Measurements from ENCODE around the gene EXOSC10. TPM values are rescaled to one million over a fixed set of nuclear protein-coding genes. Genes with fewer than 3 reads are reported as not detected.

Gene EXOSC10
- total RNA-seq, 3 donors from 2014 or later = 47.1 to 52.9 (median 50.7) TPM

DNA sequence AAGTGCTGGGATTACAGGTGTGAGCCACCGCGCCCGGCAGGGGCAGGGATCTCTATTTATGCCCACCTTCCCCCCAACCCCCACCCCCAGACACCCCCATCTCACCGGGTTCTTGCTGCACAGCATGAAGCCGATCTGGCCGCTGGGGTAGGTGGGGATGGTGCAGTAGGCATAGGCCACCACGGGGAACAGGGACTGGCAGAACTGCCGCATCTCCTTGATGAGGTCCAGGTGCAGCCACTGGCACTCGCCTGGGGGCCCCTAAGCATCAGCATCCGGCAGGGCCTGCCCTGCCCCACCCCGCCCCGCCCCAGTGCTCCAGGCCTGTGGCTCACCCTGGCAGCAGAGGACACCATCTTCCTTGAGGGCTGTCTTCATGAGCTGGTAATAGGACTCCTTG is 44.0 kb downstream of the EXOSC10 start:
- ATAC-seq = no peak

DNA sequence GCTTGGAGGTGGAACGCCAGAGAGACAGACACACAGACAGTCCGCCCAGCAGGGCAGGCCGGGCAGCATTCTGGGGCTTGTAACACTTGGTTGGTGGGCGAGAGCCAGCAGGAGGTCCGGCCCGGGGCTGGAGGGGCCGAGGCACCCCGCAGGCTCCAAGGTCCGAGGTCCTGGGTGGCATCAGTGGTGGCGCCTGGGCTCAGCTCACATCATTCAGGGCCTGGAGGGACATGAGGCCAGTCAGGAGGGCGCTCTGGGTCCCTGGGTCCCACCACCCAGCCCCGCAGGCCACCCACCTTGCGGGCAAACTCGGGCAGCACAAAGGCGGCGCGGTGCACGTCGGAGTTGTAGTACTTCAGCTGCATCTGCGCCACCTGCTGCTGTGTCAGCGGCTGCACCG is 45.0 kb downstream of the EXOSC10 start:
- Histone ChIP-seq H3K36me3 (ENCODE audit: low read depth) (no peaks in the 10 kb centered on the region), H3K4me3 (no peak overlapping the region), H3K4me1 (ENCODE audit: low read depth) (peaks cover 11% of the 10 kb centered on the region), H3K9me3 (no peaks in the 10 kb centered on the region)
- DNase-seq (no peak), ATAC-seq (no peak)
- intact Hi-C loops (cut with DNase I, micrococcal nuclease) = no loop called here
- TF ChIP-seq, protein P1, sequence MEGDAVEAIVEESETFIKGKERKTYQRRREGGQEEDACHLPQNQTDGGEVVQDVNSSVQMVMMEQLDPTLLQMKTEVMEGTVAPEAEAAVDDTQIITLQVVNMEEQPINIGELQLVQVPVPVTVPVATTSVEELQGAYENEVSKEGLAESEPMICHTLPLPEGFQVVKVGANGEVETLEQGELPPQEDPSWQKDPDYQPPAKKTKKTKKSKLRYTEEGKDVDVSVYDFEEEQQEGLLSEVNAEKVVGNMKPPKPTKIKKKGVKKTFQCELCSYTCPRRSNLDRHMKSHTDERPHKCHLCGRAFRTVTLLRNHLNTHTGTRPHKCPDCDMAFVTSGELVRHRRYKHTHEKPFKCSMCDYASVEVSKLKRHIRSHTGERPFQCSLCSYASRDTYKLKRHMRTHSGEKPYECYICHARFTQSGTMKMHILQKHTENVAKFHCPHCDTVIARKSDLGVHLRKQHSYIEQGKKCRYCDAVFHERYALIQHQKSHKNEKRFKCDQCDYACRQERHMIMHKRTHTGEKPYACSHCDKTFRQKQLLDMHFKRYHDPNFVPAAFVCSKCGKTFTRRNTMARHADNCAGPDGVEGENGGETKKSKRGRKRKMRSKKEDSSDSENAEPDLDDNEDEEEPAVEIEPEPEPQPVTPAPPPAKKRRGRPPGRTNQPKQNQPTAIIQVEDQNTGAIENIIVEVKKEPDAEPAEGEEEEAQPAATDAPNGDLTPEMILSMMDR (IDR thresholded peaks at IDR 0.05) = no peak

More for the DNA sequence above, 44.0 kb downstream of the EXOSC10 start:
- intact Hi-C loops (cut with DNase I, micrococcal nuclease) = no loop called here
- H3K4me1 ChIP-seq (ENCODE audit: low read depth) = peaks cover 11% of the 10 kb centered on the region
- H3K4me3 ChIP-seq = no peak overlapping the region
- H3K36me3 ChIP-seq (ENCODE audit: low read depth) = no peaks in the 10 kb centered on the region
- TF ChIP-seq, protein P1 (IDR thresholded peaks at IDR 0.05) = no peak
- no peak for DNase-seq
- H3K9me3 ChIP-seq = no peaks in the 10 kb centered on the region

DNA sequence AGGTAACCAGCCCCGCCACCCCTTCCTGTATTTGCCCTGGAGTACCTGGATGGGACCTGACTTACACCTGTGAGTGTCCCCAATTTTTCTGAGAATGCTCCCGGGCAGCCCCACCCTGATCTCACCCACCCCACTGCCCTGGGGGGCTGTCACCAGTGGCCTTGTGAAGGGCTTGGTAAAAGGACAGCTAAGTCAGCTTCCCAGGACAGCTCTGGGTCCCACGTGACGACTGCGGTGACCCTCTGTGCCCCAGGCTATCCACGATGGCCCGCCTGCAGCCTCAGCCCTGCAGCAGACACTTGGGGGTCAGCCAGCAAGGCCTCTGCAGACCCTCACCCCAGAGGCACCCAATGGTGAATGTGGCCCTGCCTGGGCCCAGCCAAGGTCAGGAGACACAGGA is 45.5 kb downstream of the EXOSC10 start:
- Histone ChIP-seq H3K4me1 (ENCODE audit: low read depth) (peaks cover 9% of the 10 kb centered on the region), H3K4me3 (no peak overlapping the region), H3K9me3 (no peaks in the 10 kb centered on the region), H3K36me3 (ENCODE audit: low read depth) (no peaks in the 10 kb centered on the region)
- TF ChIP-seq, protein P1 (IDR thresholded peaks at IDR 0.05) = no peak
- intact Hi-C loops (cut with DNase I, micrococcal nuclease) = no loop called here
- no peak for DNase-seq
- ATAC-seq = no peak

DNA sequence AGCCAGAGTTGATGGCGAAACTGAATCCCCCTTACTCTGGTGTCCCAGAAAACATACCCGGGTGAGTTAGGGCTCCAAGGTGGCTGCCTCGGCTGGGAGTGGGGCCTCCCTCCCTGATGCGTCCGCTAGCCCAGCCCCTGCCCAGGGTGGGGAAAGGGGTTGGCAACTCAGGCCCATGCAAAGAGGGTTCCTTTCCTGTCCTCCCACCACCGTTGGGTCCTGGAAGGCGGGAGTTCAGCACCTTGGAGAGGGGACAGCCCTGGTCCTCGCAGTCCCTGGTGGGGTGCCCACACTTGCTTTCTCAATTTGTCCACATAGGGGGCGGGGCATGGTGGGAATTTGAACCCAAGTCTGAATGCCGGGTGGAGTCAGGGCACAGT is 45.9 kb downstream of the EXOSC10 start:
- ATAC-seq (peak; percentile 17), DNase-seq (no peak)
- TF ChIP-seq, protein P1 (IDR thresholded peaks at IDR 0.05) = no peak
- H3K36me3 ChIP-seq (ENCODE audit: low read depth) = no peaks in the 10 kb centered on the region
- no peak overlapping the region for H3K4me3 ChIP-seq
- no peaks in the 10 kb centered on the region for H3K9me3 ChIP-seq
- intact Hi-C loops (cut with DNase I, micrococcal nuclease) = no loop called here
- H3K4me1 ChIP-seq (ENCODE audit: low read depth) = peaks cover 5% of the 10 kb centered on the region

DNA sequence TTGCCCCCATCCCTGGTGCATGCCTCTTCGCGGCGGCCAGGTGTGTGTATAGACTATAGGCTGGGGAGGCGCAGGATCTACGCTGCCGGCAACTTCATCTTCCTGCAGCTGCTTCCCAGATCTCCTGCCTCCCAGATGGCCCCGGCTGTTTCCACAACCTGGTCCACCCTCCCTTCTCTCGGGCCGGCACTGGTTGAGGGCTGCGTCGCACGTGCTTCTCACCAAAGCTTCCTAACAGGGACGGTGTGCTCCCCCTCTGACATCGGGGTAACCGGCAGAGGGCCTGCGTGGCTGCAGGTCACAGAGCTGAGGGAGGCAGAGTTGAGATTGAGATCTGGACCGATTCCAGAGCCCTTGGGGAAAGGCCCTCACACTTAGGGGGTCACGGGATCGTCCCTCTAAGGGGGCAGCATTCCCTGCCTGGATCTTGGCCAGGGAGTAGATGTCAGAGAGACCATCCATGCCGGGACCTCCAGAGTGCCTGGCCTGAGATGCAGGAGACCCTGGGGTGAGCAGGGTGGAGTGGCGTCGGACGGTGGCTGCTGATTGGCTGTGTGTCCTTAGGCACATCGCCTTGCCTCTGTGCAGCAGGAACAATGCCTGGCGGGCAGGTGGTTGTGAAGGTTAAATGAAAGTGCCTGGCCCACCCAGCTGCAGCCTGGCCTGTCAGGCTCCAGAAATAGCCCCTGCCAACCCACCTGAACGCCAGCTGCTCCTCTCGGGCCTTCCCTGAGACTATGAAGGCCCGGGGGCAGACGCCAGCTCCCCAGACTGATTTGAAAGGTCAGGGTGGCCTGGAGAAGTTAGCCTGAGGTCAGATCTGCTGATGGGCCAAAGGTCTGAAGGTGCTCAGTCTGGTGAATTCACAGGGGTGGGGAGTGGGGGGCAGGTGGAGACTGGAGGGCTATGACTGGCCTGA is 46.6 kb downstream of the EXOSC10 start:
- TF ChIP-seq, protein P1 (IDR thresholded peaks at IDR 0.05) = no peak
- intact Hi-C loops (cut with DNase I, micrococcal nuclease) = no loop called here
- H3K4me1 ChIP-seq (ENCODE audit: low read depth) = peaks cover 3% of the 10 kb centered on the region
- no peaks in the 10 kb centered on the region for H3K36me3 ChIP-seq (ENCODE audit: low read depth)
- no peaks in the 10 kb centered on the region for H3K9me3 ChIP-seq
- peak; percentile 49 for ATAC-seq
- DNase-seq = no peak
- no peak overlapping the region for H3K4me3 ChIP-seq

Data from mucosa of descending colon (tissue), 3 donors.